ENCODE measurements around the gene KIZ.

The KIZ gene

DNA sequence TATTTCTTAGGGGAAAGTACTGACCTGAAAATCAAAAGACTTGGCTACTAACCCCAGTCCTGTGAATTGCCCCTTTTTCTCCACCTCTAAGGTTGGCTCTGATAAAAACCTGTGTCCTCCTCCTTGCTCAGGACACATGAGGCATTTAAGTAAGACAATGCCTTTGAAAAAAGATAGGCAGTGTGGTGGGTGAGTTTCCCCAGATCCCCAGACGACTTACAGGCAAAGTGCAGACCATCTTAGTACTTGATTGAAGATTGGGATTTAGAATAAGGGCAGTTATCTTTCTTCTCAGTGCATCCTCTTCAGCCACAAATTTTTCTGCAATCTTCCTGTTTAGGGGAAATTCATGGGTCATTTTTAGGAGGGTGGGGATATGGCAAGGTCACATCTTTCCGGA lies 87.8 kb downstream of the KIZ start:
- Histone ChIP-seq H3K36me3 (ENCODE audit: control insufficient read depth, insufficient read depth, low read length) (peaks cover 4% of the 10 kb centered on the region), H3K4me3 (ENCODE audit: insufficient read depth, low read depth, low read length, poor library complexity, severe bottlenecking) (no peak overlapping the region), H3K4me1 (ENCODE audit: control insufficient read depth, insufficient read depth, low read length, poor library complexity, severe bottlenecking) (no peaks in the 10 kb centered on the region), H3K27me3 (replicated peaks; ENCODE audit: control insufficient read depth, insufficient read depth, low read length, poor library complexity, severe bottlenecking) (no peaks in the 10 kb centered on the region), H3K9me3 (ENCODE audit: control insufficient read depth, low read length) (no peaks in the 10 kb centered on the region), H3K27ac (ENCODE audit: insufficient read depth, low read length, poor library complexity, severe bottlenecking) (no peak overlapping the region)
- DNase-seq: no peak

DNA sequence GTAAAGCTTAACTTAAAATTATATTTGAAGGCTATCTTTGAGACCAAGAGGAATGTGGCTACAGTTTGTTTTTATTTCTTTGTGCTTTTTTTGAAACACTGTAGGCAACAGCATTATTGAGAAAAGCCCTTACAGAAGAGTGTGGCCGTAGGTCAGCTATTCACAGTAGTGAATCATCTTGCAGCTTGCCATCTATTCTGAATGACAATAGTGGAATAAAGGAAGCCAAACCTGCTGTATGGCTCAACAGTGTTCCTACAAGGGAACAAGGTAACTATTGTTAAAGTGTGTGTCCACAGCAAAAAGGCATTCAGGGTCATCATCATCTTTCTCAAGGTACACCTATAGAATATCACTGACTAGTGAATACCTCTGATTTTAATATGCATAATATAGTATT lies 88.5 kb downstream of the KIZ start:
- no peak overlapping the region for H3K27ac ChIP-seq (ENCODE audit: insufficient read depth, low read length, poor library complexity, severe bottlenecking)
- no peak for DNase-seq
- no peak overlapping the region for H3K4me3 ChIP-seq (ENCODE audit: insufficient read depth, low read depth, low read length, poor library complexity, severe bottlenecking)
- no peaks in the 10 kb centered on the region for H3K27me3 ChIP-seq (replicated peaks; ENCODE audit: control insufficient read depth, insufficient read depth, low read length, poor library complexity, severe bottlenecking)
- peaks cover 4% of the 10 kb centered on the region for H3K36me3 ChIP-seq (ENCODE audit: control insufficient read depth, insufficient read depth, low read length)
- no peaks in the 10 kb centered on the region for H3K4me1 ChIP-seq (ENCODE audit: control insufficient read depth, insufficient read depth, low read length, poor library complexity, severe bottlenecking)
- H3K9me3 ChIP-seq (ENCODE audit: control insufficient read depth, low read length): no peaks in the 10 kb centered on the region

DNA sequence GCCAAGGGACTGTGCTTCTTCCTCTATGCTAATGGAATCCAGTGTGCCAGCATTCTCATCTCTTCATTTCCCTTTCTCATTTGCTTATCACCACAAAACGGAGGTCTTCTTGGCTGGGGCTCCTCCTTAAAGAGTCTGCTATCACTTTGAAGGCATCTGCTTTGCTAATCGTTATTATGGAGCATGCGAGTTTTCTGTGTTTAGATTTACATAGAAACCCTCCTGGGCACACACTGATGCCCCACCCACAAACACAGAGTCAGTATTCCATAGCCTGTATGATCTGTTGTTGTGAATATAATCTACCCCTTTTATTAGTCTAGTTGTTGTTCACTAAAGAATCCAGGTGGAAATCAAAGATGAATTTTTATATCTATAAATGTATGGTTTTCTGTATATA lies 93.8 kb downstream of the KIZ start:
- no peak overlapping the region for H3K27ac ChIP-seq (ENCODE audit: insufficient read depth, low read length, poor library complexity, severe bottlenecking)
- H3K36me3 ChIP-seq (ENCODE audit: control insufficient read depth, insufficient read depth, low read length): peaks cover 3% of the 10 kb centered on the region
- no peak for DNase-seq
- H3K4me1 ChIP-seq (ENCODE audit: control insufficient read depth, insufficient read depth, low read length, poor library complexity, severe bottlenecking): no peaks in the 10 kb centered on the region
- H3K9me3 ChIP-seq (ENCODE audit: control insufficient read depth, low read length): no peaks in the 10 kb centered on the region
- H3K27me3 ChIP-seq (replicated peaks; ENCODE audit: control insufficient read depth, insufficient read depth, low read length, poor library complexity, severe bottlenecking): no peaks in the 10 kb centered on the region
- no peak overlapping the region for H3K4me3 ChIP-seq (ENCODE audit: insufficient read depth, low read depth, low read length, poor library complexity, severe bottlenecking)

DNA sequence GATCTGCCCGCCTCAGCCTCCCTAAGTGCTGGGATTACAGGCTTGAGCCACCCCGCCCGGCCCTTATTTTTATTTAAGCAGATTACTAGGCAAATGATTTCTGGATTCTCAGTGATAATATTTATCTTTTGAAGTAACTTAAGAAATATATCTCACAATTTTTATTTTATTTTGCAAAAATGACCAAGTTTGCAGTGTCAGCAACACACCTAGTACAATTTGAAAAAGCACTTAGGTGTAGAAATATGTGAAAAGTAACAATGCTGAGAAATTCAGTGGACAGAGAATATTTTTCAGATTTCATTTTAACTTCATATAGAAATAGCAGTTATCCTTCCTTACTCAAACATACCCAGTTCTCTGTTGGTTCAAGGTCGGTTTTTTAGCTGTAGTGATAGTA lies 98.3 kb downstream of the KIZ start:
- Histone ChIP-seq H3K4me1 (ENCODE audit: control insufficient read depth, insufficient read depth, low read length, poor library complexity, severe bottlenecking) (no peaks in the 10 kb centered on the region), H3K4me3 (ENCODE audit: insufficient read depth, low read depth, low read length, poor library complexity, severe bottlenecking) (no peak overlapping the region), H3K27ac (ENCODE audit: insufficient read depth, low read length, poor library complexity, severe bottlenecking) (no peak overlapping the region), H3K9me3 (ENCODE audit: control insufficient read depth, low read length) (no peaks in the 10 kb centered on the region), H3K27me3 (replicated peaks; ENCODE audit: control insufficient read depth, insufficient read depth, low read length, poor library complexity, severe bottlenecking) (no peaks in the 10 kb centered on the region), H3K36me3 (ENCODE audit: control insufficient read depth, insufficient read depth, low read length) (peaks cover 3% of the 10 kb centered on the region)
- DNase-seq: no peak

DNA sequence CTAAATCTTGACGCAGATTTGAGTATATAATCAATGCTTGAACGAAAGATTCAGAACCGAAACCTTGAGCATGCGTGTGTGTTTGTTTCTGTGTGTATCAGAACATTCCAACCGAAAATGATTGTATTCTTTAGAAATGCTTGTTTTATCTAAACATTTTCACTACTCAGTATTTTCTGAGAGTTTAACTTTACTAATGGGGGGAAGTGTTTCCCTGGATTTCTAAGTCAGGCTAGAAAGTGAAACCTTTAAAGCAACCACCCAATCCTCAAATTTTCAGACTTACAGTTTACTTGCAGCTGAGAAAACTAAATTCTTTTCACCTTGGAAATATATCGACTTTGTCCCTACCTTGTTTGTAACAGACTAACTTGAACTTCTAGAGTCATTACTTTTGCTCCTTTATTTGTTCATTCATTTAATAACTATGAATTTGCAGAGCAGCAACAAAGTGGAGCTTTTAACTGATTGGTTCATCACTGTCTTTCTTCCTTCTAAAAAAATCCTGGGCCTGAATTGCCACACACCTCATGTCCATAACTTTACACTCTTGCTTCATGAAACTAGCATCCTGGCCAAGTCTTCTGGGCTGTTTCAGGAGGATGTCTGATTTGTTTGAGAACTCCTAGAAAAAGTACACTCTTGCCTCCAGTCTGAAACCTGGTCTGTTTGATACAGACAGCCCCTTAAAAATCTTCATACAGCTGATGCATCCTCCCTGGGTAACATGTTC lies 99.5 kb downstream of the KIZ start:
- Histone ChIP-seq H3K4me3 (ENCODE audit: insufficient read depth, low read depth, low read length, poor library complexity, severe bottlenecking) (no peak overlapping the region), H3K4me1 (ENCODE audit: control insufficient read depth, insufficient read depth, low read length, poor library complexity, severe bottlenecking) (no peaks in the 10 kb centered on the region), H3K9me3 (ENCODE audit: control insufficient read depth, low read length) (no peaks in the 10 kb centered on the region), H3K36me3 (ENCODE audit: control insufficient read depth, insufficient read depth, low read length) (peaks cover 3% of the 10 kb centered on the region), H3K27me3 (replicated peaks; ENCODE audit: control insufficient read depth, insufficient read depth, low read length, poor library complexity, severe bottlenecking) (no peaks in the 10 kb centered on the region), H3K27ac (ENCODE audit: insufficient read depth, low read length, poor library complexity, severe bottlenecking) (no peak overlapping the region)
- no peak for DNase-seq

DNA sequence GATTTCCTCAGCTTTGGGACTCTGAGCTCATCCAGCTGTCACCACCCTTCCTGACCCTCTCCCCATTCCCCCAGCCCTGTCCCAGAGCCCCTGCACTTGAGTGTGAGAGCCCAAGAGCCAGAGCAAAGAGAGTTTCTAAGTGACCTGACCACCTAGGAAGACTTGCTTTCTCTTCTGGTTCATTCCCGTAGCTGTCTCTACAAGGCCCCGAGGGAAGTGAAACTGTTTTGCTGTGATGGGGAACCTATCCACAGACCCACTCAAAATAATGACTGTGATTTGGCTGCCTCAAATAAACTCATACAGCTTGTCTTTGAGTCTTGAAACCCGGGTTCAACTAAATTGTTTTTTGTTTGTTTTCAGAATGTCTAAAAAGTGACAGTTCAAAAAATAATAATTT lies 102.6 kb downstream of the KIZ start:
- Histone ChIP-seq H3K27me3 (replicated peaks; ENCODE audit: control insufficient read depth, insufficient read depth, low read length, poor library complexity, severe bottlenecking) (no peaks in the 10 kb centered on the region), H3K27ac (ENCODE audit: insufficient read depth, low read length, poor library complexity, severe bottlenecking) (no peak overlapping the region)
- no peak for DNase-seq

DNA sequence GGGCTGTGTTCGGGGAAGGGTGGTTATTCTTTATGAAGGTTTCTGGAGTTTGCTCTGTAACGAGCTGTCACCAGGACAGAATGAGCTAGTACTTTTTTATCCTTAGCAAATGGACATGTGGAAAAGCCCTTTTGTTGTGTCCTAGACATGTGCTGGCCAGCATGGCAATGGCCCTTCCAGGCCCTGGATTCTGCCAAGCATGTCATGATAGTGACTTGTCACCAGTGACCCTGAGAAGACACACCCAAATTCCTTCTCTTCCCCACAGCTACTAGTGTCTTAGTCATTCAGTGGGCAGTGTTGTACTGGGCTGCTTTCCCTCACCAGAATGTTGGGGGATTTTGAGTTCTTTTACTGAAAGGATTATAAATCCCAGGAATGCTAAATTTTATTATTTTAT lies 103.3 kb downstream of the KIZ start:
- Histone ChIP-seq H3K4me1 (ENCODE audit: control insufficient read depth, insufficient read depth, low read length, poor library complexity, severe bottlenecking) (no peaks in the 10 kb centered on the region), H3K9me3 (ENCODE audit: control insufficient read depth, low read length) (no peaks in the 10 kb centered on the region), H3K27me3 (replicated peaks; ENCODE audit: control insufficient read depth, insufficient read depth, low read length, poor library complexity, severe bottlenecking) (no peaks in the 10 kb centered on the region), H3K27ac (ENCODE audit: insufficient read depth, low read length, poor library complexity, severe bottlenecking) (no peak overlapping the region), H3K36me3 (ENCODE audit: control insufficient read depth, insufficient read depth, low read length) (no peaks in the 10 kb centered on the region), H3K4me3 (ENCODE audit: insufficient read depth, low read depth, low read length, poor library complexity, severe bottlenecking) (no peak overlapping the region)
- no peak for DNase-seq

More for the DNA sequence above, 102.6 kb downstream of the KIZ start:
- H3K36me3 ChIP-seq (ENCODE audit: control insufficient read depth, insufficient read depth, low read length): no peaks in the 10 kb centered on the region
- no peaks in the 10 kb centered on the region for H3K4me1 ChIP-seq (ENCODE audit: control insufficient read depth, insufficient read depth, low read length, poor library complexity, severe bottlenecking)
- H3K9me3 ChIP-seq (ENCODE audit: control insufficient read depth, low read length): no peaks in the 10 kb centered on the region
- no peak overlapping the region for H3K4me3 ChIP-seq (ENCODE audit: insufficient read depth, low read depth, low read length, poor library complexity, severe bottlenecking)

DNA sequence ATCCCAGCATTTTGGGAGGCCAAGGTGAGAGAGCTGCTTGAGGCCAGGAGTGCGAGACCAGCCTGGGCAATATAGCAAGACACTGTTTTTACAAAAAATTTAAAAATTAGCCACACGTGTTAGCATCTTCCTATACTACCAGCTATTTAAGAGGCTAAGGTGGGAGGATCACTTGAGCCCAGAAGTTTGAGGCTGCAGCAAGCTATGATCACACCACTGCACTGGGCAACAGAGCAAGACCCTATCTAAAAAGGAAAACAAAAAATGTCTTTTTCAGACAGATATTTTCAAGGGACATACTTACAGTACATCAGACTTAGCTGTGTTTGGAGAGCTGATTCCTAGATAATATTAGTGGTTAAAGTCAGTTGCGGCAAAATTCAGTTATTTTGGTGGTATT lies 104.3 kb downstream of the KIZ start:
- Histone ChIP-seq H3K36me3 (ENCODE audit: control insufficient read depth, insufficient read depth, low read length) (no peaks in the 10 kb centered on the region), H3K27ac (ENCODE audit: insufficient read depth, low read length, poor library complexity, severe bottlenecking) (no peak overlapping the region), H3K9me3 (ENCODE audit: control insufficient read depth, low read length) (no peaks in the 10 kb centered on the region), H3K4me1 (ENCODE audit: control insufficient read depth, insufficient read depth, low read length, poor library complexity, severe bottlenecking) (no peaks in the 10 kb centered on the region), H3K27me3 (replicated peaks; ENCODE audit: control insufficient read depth, insufficient read depth, low read length, poor library complexity, severe bottlenecking) (no peaks in the 10 kb centered on the region), H3K4me3 (ENCODE audit: insufficient read depth, low read depth, low read length, poor library complexity, severe bottlenecking) (no peak overlapping the region)
- no peak for DNase-seq

DNA sequence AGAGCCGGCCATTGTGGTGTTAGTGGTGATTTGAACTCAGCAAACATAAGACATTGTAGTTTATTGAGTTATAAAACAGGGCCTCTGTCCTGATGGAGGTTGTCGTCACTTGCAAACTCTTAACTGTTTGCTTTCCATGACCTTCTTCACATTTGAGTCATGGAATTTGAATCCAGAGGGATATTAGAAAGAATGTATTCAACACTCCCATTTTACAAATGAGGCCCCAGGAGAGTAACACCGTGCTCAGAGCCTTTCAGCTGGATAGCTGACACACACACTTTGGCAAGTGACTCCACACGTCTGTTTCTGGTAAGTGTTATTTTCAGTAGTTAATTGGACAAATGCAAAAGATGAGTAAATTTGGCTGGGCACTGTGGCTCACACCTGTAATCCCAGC lies 104.8 kb downstream of the KIZ start:
- no peak overlapping the region for H3K27ac ChIP-seq (ENCODE audit: insufficient read depth, low read length, poor library complexity, severe bottlenecking)
- no peaks in the 10 kb centered on the region for H3K27me3 ChIP-seq (replicated peaks; ENCODE audit: control insufficient read depth, insufficient read depth, low read length, poor library complexity, severe bottlenecking)
- H3K36me3 ChIP-seq (ENCODE audit: control insufficient read depth, insufficient read depth, low read length): no peaks in the 10 kb centered on the region
- H3K9me3 ChIP-seq (ENCODE audit: control insufficient read depth, low read length): no peaks in the 10 kb centered on the region
- no peak overlapping the region for H3K4me3 ChIP-seq (ENCODE audit: insufficient read depth, low read depth, low read length, poor library complexity, severe bottlenecking)
- DNase-seq: no peak
- no peaks in the 10 kb centered on the region for H3K4me1 ChIP-seq (ENCODE audit: control insufficient read depth, insufficient read depth, low read length, poor library complexity, severe bottlenecking)

DNA sequence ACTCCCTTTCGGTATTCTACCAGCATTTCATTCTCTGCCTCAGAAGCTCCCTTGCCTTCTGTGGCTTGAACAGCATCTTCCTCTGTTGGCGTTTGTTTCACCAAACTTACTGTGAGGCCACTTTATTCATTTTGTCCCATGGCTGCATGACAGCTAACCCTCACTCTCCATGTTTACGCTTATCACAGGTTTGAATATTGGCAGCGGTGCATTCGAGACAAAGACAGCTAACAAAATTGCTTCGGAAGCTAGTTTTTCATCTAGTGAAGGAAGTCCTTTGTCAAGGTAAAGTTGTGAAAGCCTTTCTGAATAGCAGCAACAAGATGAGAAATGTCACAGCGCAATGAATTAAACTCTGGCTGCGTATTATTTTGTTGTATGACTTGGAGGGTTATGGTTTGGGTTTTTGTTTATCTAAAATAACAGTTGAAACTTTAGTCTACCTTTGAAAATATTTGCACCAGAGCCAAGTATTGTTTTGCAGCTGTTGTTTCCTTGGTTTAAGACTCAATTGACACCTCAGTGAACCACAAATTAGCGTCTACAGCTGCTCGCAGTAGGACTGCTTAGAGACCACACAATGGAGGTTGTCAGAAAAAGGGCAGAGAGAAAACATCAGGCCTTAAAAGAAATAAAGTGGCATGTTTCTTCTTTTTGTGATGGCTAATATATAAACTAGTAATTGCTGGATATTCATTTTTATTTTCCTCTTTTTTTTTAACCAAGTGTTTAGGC lies 106.8 kb downstream of the KIZ start:
- Histone ChIP-seq H3K27me3 (replicated peaks; ENCODE audit: control insufficient read depth, insufficient read depth, low read length, poor library complexity, severe bottlenecking) (no peaks in the 10 kb centered on the region), H3K4me1 (ENCODE audit: control insufficient read depth, insufficient read depth, low read length, poor library complexity, severe bottlenecking) (no peaks in the 10 kb centered on the region), H3K9me3 (ENCODE audit: control insufficient read depth, low read length) (no peaks in the 10 kb centered on the region), H3K27ac (ENCODE audit: insufficient read depth, low read length, poor library complexity, severe bottlenecking) (no peak overlapping the region), H3K36me3 (ENCODE audit: control insufficient read depth, insufficient read depth, low read length) (no peaks in the 10 kb centered on the region), H3K4me3 (ENCODE audit: insufficient read depth, low read depth, low read length, poor library complexity, severe bottlenecking) (no peak overlapping the region)
- no peak for DNase-seq
